ENCODE results near the gene EZH2. TPM values are rescaled to one million over a fixed set of nuclear protein-coding genes. Genes with fewer than 3 reads are reported as not detected.

Gene EZH2
- total RNA-seq, 4 donors from 2014 or later, result 1.7 to 5.8 (median 2.4) TPM

- no peak for DNase-seq (ENCODE audit: low spot score)
- no peak for TF ChIP-seq CTCF (IDR thresholded peaks at IDR 0.05)
- ATAC-seq (ENCODE audit: low FRiP score), result no peak
Measured at GRCh38 chr7:148831782-148832181, 52.3 kb downstream of the EZH2 start.

GRCh38 chr7:148830897-148831692 lies 53.0 kb downstream of the EZH2 start:
- ATAC-seq (ENCODE audit: low FRiP score), result no peak
- no peak for TF ChIP-seq CTCF (IDR thresholded peaks at IDR 0.05)

GRCh38 chr7:148828965-148829364 lies 55.1 kb downstream of the EZH2 start:
- TF ChIP-seq CTCF (IDR thresholded peaks at IDR 0.05), result no peak
- ATAC-seq (ENCODE audit: low FRiP score), result no peak
- no peak for DNase-seq (ENCODE audit: low spot score)

More at GRCh38 chr7:148830897-148831692, 53.0 kb downstream of the EZH2 start:
- no peak for DNase-seq (ENCODE audit: low spot score)

GRCh38 chr7:148825338-148825737 lies 58.8 kb downstream of the EZH2 start:
- TF ChIP-seq CTCF (IDR thresholded peaks at IDR 0.05), result no peak
- no peak for DNase-seq (ENCODE audit: low spot score)
- no peak for ATAC-seq (ENCODE audit: low FRiP score)

- no peak for TF ChIP-seq CTCF (IDR thresholded peaks at IDR 0.05)
- no peak for ATAC-seq (ENCODE audit: low FRiP score)
- DNase-seq (ENCODE audit: low spot score), result no peak
Measured at GRCh38 chr7:148824864-148825263, 59.2 kb downstream of the EZH2 start.

GRCh38 chr7:148821422-148821821 lies 62.7 kb downstream of the EZH2 start:
- ATAC-seq (ENCODE audit: low FRiP score) (no peak), DNase-seq (ENCODE audit: low spot score) (no peak)
- TF ChIP-seq CTCF (IDR thresholded peaks at IDR 0.05), result no peak

All from omental fat pad (tissue), 4 donors.